ENCODE measurements around the gene HFE. TPM values are rescaled to one million over a fixed set of nuclear protein-coding genes. Genes with fewer than 3 reads are reported as not detected.
A peak's percentile ranks its signal among the peaks of the same experiment; 100 is the strongest.
"Not testable (repeated sequence)": the region's sequence is repeated elsewhere in the genome, so short reads cannot be mapped to it uniquely, and the experiment has no call there.

HFE gene
- total RNA-seq, 5 donors from 2014 or later (not counting 1 experiment from before 2014, with no cell fraction given), result 1.0 to 2.4 (median 1.8) TPM

GRCh38 chr6:26052762-26053250 lies 34.4 kb upstream of the HFE start:
- DNase-seq; H3K9me3 Mint-ChIP-seq; H3K4me3 ChIP-seq (ENCODE audit: control insufficient read depth in 1 of 2, extremely low read depth in 1 of 2, low read length in 1 of 2); H3K27me3 Mint-ChIP-seq; H3K27ac Mint-ChIP-seq; H3K36me3 Mint-ChIP-seq; ATAC-seq (replicated peaks in 1 of 4); H3K9me3 ChIP-seq; H3K27ac ChIP-seq (ENCODE audit: low read length); H3K36me3 ChIP-seq (ENCODE audit: control insufficient read depth in 2 of 2, extremely low read depth in 1 of 2, insufficient read depth in 1 of 2, low read length in 1 of 2); H3K27me3 ChIP-seq (replicated peaks in 1 of 2; ENCODE audit: control insufficient read depth in 2 of 2, extremely low read depth in 1 of 2, insufficient read depth in 2 of 2, low read length in 1 of 2): not testable (repeated sequence)
- H3K4me1 ChIP-seq (ENCODE audit: control insufficient read depth in 1 of 2, extremely low read depth in 1 of 2, insufficient read depth in 2 of 2, low read length in 2 of 2), result peaks cover 16 to 26% of the 10 kb centered on the region in 2 experiments
- Mint-ChIP-seq H3K4me1 (peaks cover 21 to 26% (median 22%) of the 10 kb centered on the region in 3 donors), H3K4me3 (peak overlapping the region in 1 of 3 donors; percentile 97)
- ChIA-PET CTCF (interaction anchor here in 1 of 2 donors (1.7 kb wide), 1 partner anchor 9 kb away, joined by 5 read pairs; a partner anchor contains a TSS), POLR2A (interaction anchor here (0.6 to 3.1 kb wide), 4 partner anchors 9 to 1006 kb away, joined by 3 to 19 read pairs (median 4); a partner anchor contains a TSS)
- WGBS (ENCODE audit: insufficient coverage), result over 99% methylated on average over 13 of the region's 18 CpGs

DNA sequence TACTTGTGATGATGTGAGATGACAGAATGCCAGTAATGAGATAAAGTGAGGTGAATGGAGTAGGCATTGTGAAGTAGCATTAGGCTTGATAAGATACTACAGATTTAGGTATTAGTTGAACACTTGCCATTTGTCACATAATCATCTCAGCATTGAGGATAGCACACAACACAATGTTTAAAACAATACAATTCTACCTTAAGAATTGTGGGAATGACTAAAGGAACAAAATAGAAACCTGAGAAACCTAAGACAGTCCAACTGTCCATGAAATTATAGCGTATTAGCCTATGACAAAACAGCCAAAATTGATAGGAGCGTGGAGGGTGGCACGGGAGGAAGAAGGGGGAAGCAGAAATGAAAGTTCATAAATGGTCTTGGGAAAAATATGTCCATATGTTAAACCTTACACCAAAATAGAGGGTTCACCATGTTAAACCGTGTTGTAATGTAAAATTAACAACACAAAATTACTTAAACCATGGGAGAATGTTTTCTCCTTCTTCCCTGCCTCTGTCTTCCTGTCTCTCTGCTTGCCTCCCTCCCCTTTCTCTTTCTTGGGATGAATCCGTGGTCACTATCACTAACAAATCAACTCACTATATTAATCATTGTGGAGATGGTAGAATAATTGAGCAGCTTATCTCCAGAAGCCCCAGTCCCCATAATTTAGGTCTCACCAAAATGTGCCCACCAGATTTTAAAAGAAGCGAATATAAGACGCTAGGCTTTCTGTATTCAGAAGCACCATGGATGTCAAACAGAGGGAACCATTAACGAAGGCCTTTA lies 33.0 kb upstream of the HFE start:
- no peaks in the 10 kb centered on the region for H3K9me3 ChIP-seq
- peak in 1 of 35 experiments; percentile 17 for DNase-seq
- H3K27me3 Mint-ChIP-seq, result no peaks in the 10 kb centered on the region

GRCh38 chr6:26054781-26055718 lies 32.2 kb upstream of the HFE start:
- POLR2A ChIA-PET, result interaction anchor here (0.5 to 3.1 kb wide), 22 partner anchors 9 to 1783 kb away, joined by 3 to 43 read pairs (median 7); a partner anchor contains a TSS
- H3K4me3 Mint-ChIP-seq, result peak overlapping the region; percentile 95 to 97 (median 96)
- H3K4me1 Mint-ChIP-seq, result peaks cover 21 to 26% (median 23%) of the 10 kb centered on the region in 3 donors
- DNase-seq, result peak; percentile 63 to 95 (median 86)
- no peaks in the 10 kb centered on the region for H3K9me3 Mint-ChIP-seq
- Histone ChIP-seq H3K27ac (ENCODE audit: low read length) (peak overlapping the region; percentile 96), H3K27me3 (replicated peaks in 1 of 2; ENCODE audit: control insufficient read depth in 2 of 2, extremely low read depth in 1 of 2, insufficient read depth in 2 of 2, low read length in 1 of 2) (no peaks in the 10 kb centered on the region), H3K9me3 (no peaks in the 10 kb centered on the region), H3K4me3 (ENCODE audit: control insufficient read depth in 1 of 2, extremely low read depth in 1 of 2, low read length in 1 of 2) (peak overlapping the region; percentile 87 to 98), H3K36me3 (ENCODE audit: control insufficient read depth in 2 of 2, extremely low read depth in 1 of 2, insufficient read depth in 1 of 2, low read length in 1 of 2) (no peaks in the 10 kb centered on the region), H3K4me1 (ENCODE audit: control insufficient read depth in 1 of 2, extremely low read depth in 1 of 2, insufficient read depth in 2 of 2, low read length in 2 of 2) (peaks cover 16 to 26% of the 10 kb centered on the region in 2 experiments)
- no peaks in the 10 kb centered on the region for H3K27me3 Mint-ChIP-seq
- peak; percentile 60 to 73 (median 67) for ATAC-seq (replicated peaks in 1 of 4)
- CTCF ChIA-PET, result interaction anchor here in 1 of 2 donors (0.6 to 2.2 kb wide), 6 partner anchors 11 to 49 kb away, joined by 3 to 19 read pairs (median 3); partner anchors contain the start of gene HFE
- H3K27ac Mint-ChIP-seq, result peak overlapping the region; percentile 97 to 100
- 0% methylated on average over 15 of the region's 31 CpGs for WGBS (ENCODE audit: insufficient coverage)
- H3K36me3 Mint-ChIP-seq, result no peaks in the 10 kb centered on the region

More for the DNA sequence above, 33.0 kb upstream of the HFE start:
- H3K4me1 ChIP-seq (ENCODE audit: control insufficient read depth in 1 of 2, extremely low read depth in 1 of 2, insufficient read depth in 2 of 2, low read length in 2 of 2), result peaks cover 16 to 26% of the 10 kb centered on the region in 2 experiments
- ChIA-PET CTCF (interaction anchor here (0.6 to 1.7 kb wide), 2 partner anchors 10 to 122 kb away, joined by 5 read pairs; a partner anchor contains a TSS), POLR2A (interaction anchor here (1.0 to 3.1 kb wide), 5 partner anchors 10 to 69 kb away, joined by 3 to 19 read pairs (median 4); a partner anchor contains a TSS)
- no peaks in the 10 kb centered on the region for H3K36me3 ChIP-seq (ENCODE audit: control insufficient read depth in 2 of 2, extremely low read depth in 1 of 2, insufficient read depth in 1 of 2, low read length in 1 of 2)
- H3K4me3 ChIP-seq (ENCODE audit: control insufficient read depth in 1 of 2, extremely low read depth in 1 of 2, low read length in 1 of 2), result peak overlapping the region; percentile 87 to 98
- Mint-ChIP-seq H3K36me3 (no peaks in the 10 kb centered on the region), H3K9me3 (no peaks in the 10 kb centered on the region), H3K4me3 (peak overlapping the region; percentile 95 to 97 (median 96)), H3K27ac (peak overlapping the region; percentile 97 to 100), H3K4me1 (peaks cover 21 to 26% (median 23%) of the 10 kb centered on the region in 3 donors)
- peak overlapping the region; percentile 96 for H3K27ac ChIP-seq (ENCODE audit: low read length)
- no peaks in the 10 kb centered on the region for H3K27me3 ChIP-seq (replicated peaks in 1 of 2; ENCODE audit: control insufficient read depth in 2 of 2, extremely low read depth in 1 of 2, insufficient read depth in 2 of 2, low read length in 1 of 2)
- ATAC-seq (replicated peaks in 1 of 4), result peak in 2 of 4 experiments; percentile 0 to 1
- no CpG with 5 or more reads among the region's 8 CpGs for WGBS (ENCODE audit: insufficient coverage)

DNA sequence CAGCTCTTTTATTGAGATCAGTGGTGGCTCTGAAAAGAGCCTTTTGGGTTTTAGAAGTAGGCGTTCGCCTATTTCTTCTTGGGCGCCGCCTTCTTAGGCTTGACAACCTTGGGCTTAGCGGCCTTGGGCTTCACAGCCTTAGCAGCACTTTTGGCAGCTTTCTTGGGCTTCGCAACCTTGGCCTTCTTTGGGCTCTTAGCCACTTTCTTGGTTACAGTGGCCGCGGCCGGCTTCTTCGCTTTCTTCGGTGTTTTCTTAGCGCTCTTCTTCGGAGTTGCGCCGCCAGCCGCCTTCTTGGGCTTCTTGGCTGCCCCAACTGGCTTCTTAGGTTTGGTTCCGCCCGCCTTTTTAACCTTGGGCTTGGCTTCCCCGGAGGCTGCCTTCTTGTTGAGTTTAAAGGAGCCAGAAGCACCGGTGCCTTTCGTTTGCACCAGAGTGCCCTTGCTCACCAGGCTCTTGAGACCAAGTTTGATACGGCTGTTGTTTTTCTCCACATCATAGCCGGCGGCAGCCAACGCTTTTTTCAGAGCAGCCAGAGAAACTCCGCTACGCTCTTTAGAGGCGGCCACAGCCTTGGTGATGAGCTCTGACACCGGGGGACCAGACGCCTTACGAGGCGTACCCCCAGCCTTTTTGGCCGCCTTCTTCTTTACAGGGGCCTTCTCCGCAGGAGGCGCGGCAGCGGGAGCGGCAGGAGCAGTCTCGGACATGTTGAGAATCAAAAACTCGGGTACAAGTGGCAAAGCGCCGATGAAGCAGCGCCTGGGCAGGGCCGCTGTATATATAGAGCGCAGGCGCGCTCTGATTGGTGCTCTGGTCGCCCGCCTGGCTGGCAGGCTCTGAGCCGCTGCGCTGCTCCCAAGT lies 31.3 kb upstream of the HFE start:
- WGBS (ENCODE audit: insufficient coverage), result under 1% methylated on average over 44 of the region's 51 CpGs
- H3K4me1 Mint-ChIP-seq, result peaks cover 21 to 26% (median 23%) of the 10 kb centered on the region in 3 donors
- no peaks in the 10 kb centered on the region for H3K27me3 ChIP-seq (replicated peaks in 1 of 2; ENCODE audit: control insufficient read depth in 2 of 2, extremely low read depth in 1 of 2, insufficient read depth in 2 of 2, low read length in 1 of 2)
- ChIA-PET POLR2A (interaction anchor here (0.5 to 2.9 kb wide), 26 partner anchors 10 to 1782 kb away, joined by 3 to 43 read pairs (median 6); a partner anchor contains a TSS), CTCF (interaction anchor here in 1 of 2 donors (0.5 to 2.2 kb wide), 9 partner anchors 12 to 48 kb away, joined by 3 to 19 read pairs (median 3); partner anchors contain the start of gene HFE)
- H3K9me3 Mint-ChIP-seq, result no peaks in the 10 kb centered on the region
- peak; percentile 76 to 86 (median 83) for ATAC-seq (replicated peaks in 1 of 4)
- H3K27me3 Mint-ChIP-seq, result no peaks in the 10 kb centered on the region
- peak overlapping the region; percentile 87 to 98 for H3K4me3 ChIP-seq (ENCODE audit: control insufficient read depth in 1 of 2, extremely low read depth in 1 of 2, low read length in 1 of 2)
- peak; percentile 71 to 91 (median 84) for DNase-seq
- H3K27ac Mint-ChIP-seq, result peak overlapping the region; percentile 97 to 100
- H3K9me3 ChIP-seq, result no peaks in the 10 kb centered on the region
- H3K4me1 ChIP-seq (ENCODE audit: control insufficient read depth in 1 of 2, extremely low read depth in 1 of 2, insufficient read depth in 2 of 2, low read length in 2 of 2), result peaks cover 16 to 26% of the 10 kb centered on the region in 2 experiments
- H3K27ac ChIP-seq (ENCODE audit: low read length), result peak overlapping the region; percentile 96
- no peaks in the 10 kb centered on the region for H3K36me3 ChIP-seq (ENCODE audit: control insufficient read depth in 2 of 2, extremely low read depth in 1 of 2, insufficient read depth in 1 of 2, low read length in 1 of 2)
- H3K36me3 Mint-ChIP-seq, result no peaks in the 10 kb centered on the region
- H3K4me3 Mint-ChIP-seq, result peak overlapping the region; percentile 95 to 97 (median 96)

DNA sequence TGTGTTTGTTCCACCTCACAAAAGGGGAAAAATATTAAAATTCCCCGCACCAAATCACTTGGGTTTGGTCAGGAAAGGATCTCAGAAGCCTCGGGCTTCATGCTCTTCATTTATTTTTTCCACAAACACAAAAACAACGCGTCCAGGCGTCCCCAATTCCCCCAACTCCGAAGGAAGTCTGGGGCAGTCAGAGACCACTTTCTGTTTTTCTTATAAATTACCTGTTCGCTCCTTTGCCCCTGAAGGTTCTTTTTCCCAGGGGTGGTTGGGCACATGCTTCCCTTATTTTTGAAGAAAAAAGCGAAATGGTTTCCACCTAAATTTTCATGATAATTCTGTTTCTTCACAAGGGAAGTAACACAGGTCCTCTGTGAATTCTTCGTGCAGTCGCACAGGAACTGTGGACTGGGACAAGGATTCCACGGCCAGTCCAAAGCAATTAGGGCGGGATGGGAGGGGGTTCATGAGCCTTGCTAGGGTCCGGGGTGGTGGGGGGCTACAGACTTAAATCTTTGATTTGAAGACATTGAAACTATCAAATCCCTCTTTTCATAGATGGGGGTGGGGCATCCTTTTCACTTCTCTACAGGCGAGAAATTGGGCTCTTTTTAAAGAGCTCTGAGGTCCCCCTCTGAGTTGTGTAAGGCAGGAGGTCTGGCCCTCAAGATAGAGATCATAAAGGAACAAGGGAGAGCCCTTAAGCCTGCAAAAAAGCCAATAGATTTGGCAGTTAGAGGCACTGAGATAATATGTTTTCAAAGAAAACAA lies 30.5 kb upstream of the HFE start:
- H3K4me3 ChIP-seq (ENCODE audit: control insufficient read depth in 1 of 2, extremely low read depth in 1 of 2, low read length in 1 of 2), result peak overlapping the region; percentile 87 to 98

More for the DNA sequence above, 30.5 kb upstream of the HFE start:
- WGBS (ENCODE audit: insufficient coverage), result 0% methylated on average over 2 of the region's 14 CpGs
- peaks cover 16 to 26% of the 10 kb centered on the region in 2 experiments for H3K4me1 ChIP-seq (ENCODE audit: control insufficient read depth in 1 of 2, extremely low read depth in 1 of 2, insufficient read depth in 2 of 2, low read length in 2 of 2)
- Mint-ChIP-seq H3K36me3 (no peaks in the 10 kb centered on the region), H3K27me3 (no peaks in the 10 kb centered on the region), H3K4me3 (peak overlapping the region; percentile 95 to 97 (median 96)), H3K4me1 (peaks cover 21 to 26% (median 23%) of the 10 kb centered on the region in 3 donors), H3K27ac (peak overlapping the region; percentile 97 to 100), H3K9me3 (no peaks in the 10 kb centered on the region)
- no peaks in the 10 kb centered on the region for H3K9me3 ChIP-seq
- POLR2A ChIA-PET, result interaction anchor here (0.5 to 2.9 kb wide), 25 partner anchors 11 to 1815 kb away, joined by 3 to 43 read pairs (median 6); a partner anchor contains a TSS
- H3K36me3 ChIP-seq (ENCODE audit: control insufficient read depth in 2 of 2, extremely low read depth in 1 of 2, insufficient read depth in 1 of 2, low read length in 1 of 2), result no peaks in the 10 kb centered on the region
- DNase-seq (peak in 10 of 35 experiments; percentile 4 to 36 (median 16)), ATAC-seq (replicated peaks in 1 of 4) (peak in 1 of 4 experiments; percentile 4)
- no peaks in the 10 kb centered on the region for H3K27me3 ChIP-seq (replicated peaks in 1 of 2; ENCODE audit: control insufficient read depth in 2 of 2, extremely low read depth in 1 of 2, insufficient read depth in 2 of 2, low read length in 1 of 2)
- CTCF ChIA-PET, result interaction anchor here in 1 of 2 donors (0.5 to 2.2 kb wide), 9 partner anchors 13 to 70 kb away, joined by 3 to 19 read pairs (median 3); partner anchors contain the start of gene HFE
- peak overlapping the region; percentile 96 for H3K27ac ChIP-seq (ENCODE audit: low read length)

Measured in T-cell (primary cell).